ENCODE measurements around the gene NRARP. TPM values are rescaled to one million over a fixed set of nuclear protein-coding genes. Genes with fewer than 3 reads are reported as not detected.

Gene NRARP
- polyA plus RNA-seq, 3 donors: 15.4 TPM; not detected in 2

DNA sequence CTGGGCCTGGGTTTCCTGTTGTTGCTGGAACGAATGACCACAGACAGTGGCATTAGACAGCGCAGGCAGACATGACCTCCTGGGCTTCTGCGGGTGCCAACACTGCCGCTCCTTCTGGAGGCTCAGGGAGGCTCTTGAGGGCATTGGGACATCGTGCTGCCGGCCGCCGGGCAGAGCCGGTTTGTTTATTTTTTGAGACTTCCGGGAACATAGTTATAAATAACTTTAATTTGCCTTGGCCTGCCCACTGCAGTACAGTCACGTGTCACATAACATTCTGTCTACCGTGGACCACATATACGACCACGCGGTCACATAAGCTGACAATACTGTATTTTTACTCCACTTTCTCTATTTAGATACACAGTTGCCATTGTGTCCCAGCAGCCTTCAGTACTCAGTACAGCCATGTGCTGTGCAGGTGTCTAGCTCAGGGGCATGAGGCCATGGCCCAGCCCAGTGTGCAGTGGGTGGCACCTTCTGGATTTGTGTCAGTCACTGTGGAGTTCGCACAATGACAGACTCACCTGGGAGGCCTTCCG lies 32.8 kb downstream of the NRARP start:
- H2AFZ ChIP-seq (ENCODE audit: insufficient read depth, low read depth, low read length, poor library complexity, severe bottlenecking): no peak overlapping the region
- intact Hi-C loops (cut with micrococcal nuclease): no loop called here
- H3K27ac ChIP-seq (ENCODE audit: low read depth in 1 of 2, low read length in 2 of 2): peak overlapping the region in 1 of 2 donors; percentile 51
- H3K4me3 Mint-ChIP-seq: no peak overlapping the region
- peaks cover 36% of the 10 kb centered on the region for H4K20me1 ChIP-seq (ENCODE audit: insufficient read depth, low read length)
- H3K4me1 ChIP-seq (ENCODE audit: control insufficient read depth in 1 of 2, insufficient read depth in 2 of 2, low read length in 2 of 2): peaks cover 25 to 30% of the 10 kb centered on the region in 2 donors
- H3K27me3 Mint-ChIP-seq (ENCODE audit: low read depth in 3 of 3): no peaks in the 10 kb centered on the region
- peaks cover 31% of the 10 kb centered on the region for H3K4me1 Mint-ChIP-seq
- H3K27me3 ChIP-seq (ENCODE audit: control insufficient read depth in 2 of 2, insufficient read depth in 2 of 2, low read length in 2 of 2): no peaks in the 10 kb centered on the region
- H3K9me3 Mint-ChIP-seq: no peaks in the 10 kb centered on the region
- TF ChIP-seq, protein P1, sequence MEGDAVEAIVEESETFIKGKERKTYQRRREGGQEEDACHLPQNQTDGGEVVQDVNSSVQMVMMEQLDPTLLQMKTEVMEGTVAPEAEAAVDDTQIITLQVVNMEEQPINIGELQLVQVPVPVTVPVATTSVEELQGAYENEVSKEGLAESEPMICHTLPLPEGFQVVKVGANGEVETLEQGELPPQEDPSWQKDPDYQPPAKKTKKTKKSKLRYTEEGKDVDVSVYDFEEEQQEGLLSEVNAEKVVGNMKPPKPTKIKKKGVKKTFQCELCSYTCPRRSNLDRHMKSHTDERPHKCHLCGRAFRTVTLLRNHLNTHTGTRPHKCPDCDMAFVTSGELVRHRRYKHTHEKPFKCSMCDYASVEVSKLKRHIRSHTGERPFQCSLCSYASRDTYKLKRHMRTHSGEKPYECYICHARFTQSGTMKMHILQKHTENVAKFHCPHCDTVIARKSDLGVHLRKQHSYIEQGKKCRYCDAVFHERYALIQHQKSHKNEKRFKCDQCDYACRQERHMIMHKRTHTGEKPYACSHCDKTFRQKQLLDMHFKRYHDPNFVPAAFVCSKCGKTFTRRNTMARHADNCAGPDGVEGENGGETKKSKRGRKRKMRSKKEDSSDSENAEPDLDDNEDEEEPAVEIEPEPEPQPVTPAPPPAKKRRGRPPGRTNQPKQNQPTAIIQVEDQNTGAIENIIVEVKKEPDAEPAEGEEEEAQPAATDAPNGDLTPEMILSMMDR (IDR thresholded peaks at IDR 0.05): no peak
- H3K79me2 ChIP-seq (ENCODE audit: insufficient read depth, low read length): peaks cover 5% of the 10 kb centered on the region
- H3K36me3 Mint-ChIP-seq: peaks cover 34 to 85% of the 10 kb centered on the region in 2 donors
- no peaks in the 10 kb centered on the region for H3K9me3 ChIP-seq (replicated peaks in 1 of 2; ENCODE audit: control insufficient read depth in 1 of 2, insufficient read depth in 1 of 2, low read length in 2 of 2)
- peak overlapping the region in 3 of 7 donors; percentile 25 to 63 (median 32) for H3K27ac Mint-ChIP-seq
- no peak overlapping the region for H3K9ac ChIP-seq (ENCODE audit: insufficient read depth, low read length, poor library complexity, severe bottlenecking)
- DNase-seq: no peak
- no peak overlapping the region for H3K4me3 ChIP-seq (replicated peaks in 1 of 3; ENCODE audit: low read depth in 2 of 3, low read length in 3 of 3)
- 90% methylated on average over 15 of the region's 17 CpGs for whole genome bisulfite sequencing (ENCODE audit: insufficient coverage)
- peaks cover 38 to 90% of the 10 kb centered on the region in 2 donors for H3K36me3 ChIP-seq (replicated peaks in 1 of 2; ENCODE audit: control insufficient read depth in 1 of 2, insufficient read depth in 2 of 2, low read length in 2 of 2)
- peak overlapping the region; percentile 44 for H3K4me2 ChIP-seq (replicated peaks; ENCODE audit: extremely low read depth, low read length, poor library complexity, severe bottlenecking)

DNA sequence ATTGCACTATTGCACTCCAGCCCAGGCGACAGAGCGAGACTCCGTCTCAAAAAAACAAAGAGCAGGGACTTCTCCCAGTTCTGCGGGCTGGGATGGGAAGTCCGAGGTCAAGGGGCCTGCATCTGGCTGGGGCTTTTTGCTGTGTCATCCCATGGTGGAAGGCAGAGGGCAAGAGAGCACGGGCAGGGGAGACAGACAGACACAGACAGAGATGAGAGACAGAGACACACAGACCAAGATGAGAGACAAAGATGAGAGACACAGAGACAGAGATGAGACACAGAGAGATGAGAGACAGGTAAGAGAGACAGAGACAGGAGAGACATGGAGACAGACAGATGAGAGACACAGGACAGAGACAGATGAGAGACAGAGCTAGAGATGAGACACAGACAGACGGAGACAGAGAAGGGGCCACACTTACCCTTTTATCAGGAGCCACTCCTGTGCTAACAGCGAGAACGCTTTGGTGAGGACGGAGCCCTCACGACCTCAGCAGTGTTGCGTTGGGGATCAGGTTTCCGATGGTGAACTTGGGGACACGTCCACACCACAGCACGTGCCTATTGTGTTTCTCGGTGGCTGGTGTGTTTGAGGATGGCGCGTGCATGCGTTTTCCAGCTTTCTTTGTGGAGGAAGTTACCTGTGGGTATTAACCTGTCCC lies 33.4 kb downstream of the NRARP start:
- 48% methylated on average over 12 of the region's 19 CpGs for WGBS (ENCODE audit: insufficient coverage)
- H3K9me3 ChIP-seq (replicated peaks in 1 of 2; ENCODE audit: control insufficient read depth in 1 of 2, insufficient read depth in 1 of 2, low read length in 2 of 2): no peaks in the 10 kb centered on the region
- Mint-ChIP-seq H3K9me3 (no peaks in the 10 kb centered on the region), H3K27ac (peak overlapping the region; percentile 2 to 84 (median 44)), H3K4me3 (peak overlapping the region in 1 of 2 donors; percentile 61), H3K4me1 (peaks cover 27% of the 10 kb centered on the region), H3K27me3 (ENCODE audit: low read depth in 3 of 3) (no peaks in the 10 kb centered on the region), H3K36me3 (peaks cover 40 to 86% of the 10 kb centered on the region in 2 donors)
- H2AFZ ChIP-seq (ENCODE audit: insufficient read depth, low read depth, low read length, poor library complexity, severe bottlenecking): no peak overlapping the region
- peaks cover 36% of the 10 kb centered on the region for H4K20me1 ChIP-seq (ENCODE audit: insufficient read depth, low read length)
- peaks cover 5% of the 10 kb centered on the region for H3K79me2 ChIP-seq (ENCODE audit: insufficient read depth, low read length)
- H3K27me3 ChIP-seq (ENCODE audit: control insufficient read depth in 2 of 2, insufficient read depth in 2 of 2, low read length in 2 of 2): no peaks in the 10 kb centered on the region
- peaks cover 23 to 28% of the 10 kb centered on the region in 2 donors for H3K4me1 ChIP-seq (ENCODE audit: control insufficient read depth in 1 of 2, insufficient read depth in 2 of 2, low read length in 2 of 2)
- intact Hi-C loops (cut with micrococcal nuclease): no loop called here
- H3K4me3 ChIP-seq (replicated peaks in 1 of 3; ENCODE audit: low read depth in 2 of 3, low read length in 3 of 3): no peak overlapping the region
- H3K4me2 ChIP-seq (replicated peaks; ENCODE audit: extremely low read depth, low read length, poor library complexity, severe bottlenecking): peak overlapping the region; percentile 44
- H3K9ac ChIP-seq (ENCODE audit: insufficient read depth, low read length, poor library complexity, severe bottlenecking): peak overlapping the region; percentile 4
- H3K36me3 ChIP-seq (replicated peaks in 1 of 2; ENCODE audit: control insufficient read depth in 1 of 2, insufficient read depth in 2 of 2, low read length in 2 of 2): peaks cover 45 to 90% of the 10 kb centered on the region in 2 donors
- peak overlapping the region in 1 of 2 donors; percentile 51 for H3K27ac ChIP-seq (ENCODE audit: low read depth in 1 of 2, low read length in 2 of 2)
- TF ChIP-seq, protein P1 (IDR thresholded peaks at IDR 0.05): no peak
- peak in 1 of 3 donors; percentile 44 for DNase-seq
